ENCODE data around the gene SLC45A2. TPM values are rescaled to one million over a fixed set of nuclear protein-coding genes. Genes with fewer than 3 reads are reported as not detected.
"Not testable (repeated sequence)": the region's sequence is repeated elsewhere in the genome, so short reads cannot be mapped to it uniquely, and the experiment has no call there.

SLC45A2 gene
- total RNA-seq, 2 donors from 2014 or later = 0.82 TPM; not detected in 1

DNA sequence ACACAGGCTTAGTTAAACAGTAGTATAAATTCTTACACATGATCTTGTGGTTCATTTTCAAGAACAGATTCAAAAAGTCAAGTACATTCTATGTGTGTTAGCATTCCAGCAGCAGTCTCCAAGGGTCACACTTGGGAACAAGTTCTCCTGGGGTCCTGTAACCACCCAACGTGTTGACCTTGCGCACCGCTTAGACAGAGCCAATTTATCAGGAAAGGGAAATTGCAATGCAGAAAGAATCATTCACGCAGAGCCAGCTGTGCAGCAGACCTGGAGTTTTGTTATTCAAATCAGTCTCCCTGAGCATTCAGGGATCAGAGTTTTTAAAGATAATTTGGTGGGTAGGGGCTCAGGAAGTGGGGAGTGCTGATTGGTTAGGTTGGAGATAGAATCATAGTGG lies 56.8 kb downstream of the SLC45A2 start:
- TF ChIP-seq, protein P1, sequence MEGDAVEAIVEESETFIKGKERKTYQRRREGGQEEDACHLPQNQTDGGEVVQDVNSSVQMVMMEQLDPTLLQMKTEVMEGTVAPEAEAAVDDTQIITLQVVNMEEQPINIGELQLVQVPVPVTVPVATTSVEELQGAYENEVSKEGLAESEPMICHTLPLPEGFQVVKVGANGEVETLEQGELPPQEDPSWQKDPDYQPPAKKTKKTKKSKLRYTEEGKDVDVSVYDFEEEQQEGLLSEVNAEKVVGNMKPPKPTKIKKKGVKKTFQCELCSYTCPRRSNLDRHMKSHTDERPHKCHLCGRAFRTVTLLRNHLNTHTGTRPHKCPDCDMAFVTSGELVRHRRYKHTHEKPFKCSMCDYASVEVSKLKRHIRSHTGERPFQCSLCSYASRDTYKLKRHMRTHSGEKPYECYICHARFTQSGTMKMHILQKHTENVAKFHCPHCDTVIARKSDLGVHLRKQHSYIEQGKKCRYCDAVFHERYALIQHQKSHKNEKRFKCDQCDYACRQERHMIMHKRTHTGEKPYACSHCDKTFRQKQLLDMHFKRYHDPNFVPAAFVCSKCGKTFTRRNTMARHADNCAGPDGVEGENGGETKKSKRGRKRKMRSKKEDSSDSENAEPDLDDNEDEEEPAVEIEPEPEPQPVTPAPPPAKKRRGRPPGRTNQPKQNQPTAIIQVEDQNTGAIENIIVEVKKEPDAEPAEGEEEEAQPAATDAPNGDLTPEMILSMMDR (IDR thresholded peaks at IDR 0.05) = no peak
- H3K27me3 ChIP-seq = no peaks in the 10 kb centered on the region
- H3K9me3 ChIP-seq = no peaks in the 10 kb centered on the region
- no peaks in the 10 kb centered on the region for H3K36me3 ChIP-seq
- H3K4me1 ChIP-seq = no peaks in the 10 kb centered on the region
- H3K4me3 ChIP-seq = no peak overlapping the region
- no peak for DNase-seq (ENCODE audit: low spot score)
- H3K27ac ChIP-seq = no peak overlapping the region

DNA sequence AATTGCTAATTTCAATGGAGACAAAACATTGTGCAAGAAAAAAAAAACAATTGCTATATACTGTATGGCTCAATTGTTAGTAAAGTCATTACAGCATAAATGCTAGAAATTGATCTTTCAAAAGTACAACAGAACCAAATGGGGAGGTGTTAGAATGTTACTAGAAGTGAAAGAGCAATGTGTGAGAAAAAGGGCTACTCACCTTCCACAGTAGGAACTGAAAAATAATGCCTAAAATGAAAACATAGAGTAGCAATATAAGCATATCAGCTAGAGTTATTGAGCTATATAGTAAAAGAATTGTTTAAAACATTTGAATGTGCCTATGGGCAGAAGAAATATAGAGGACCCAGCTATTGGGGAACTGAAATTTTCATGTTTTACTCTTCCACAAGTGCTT lies 59.2 kb downstream of the SLC45A2 start:
- Histone ChIP-seq H3K27me3 (no peaks in the 10 kb centered on the region), H3K4me3 (no peak overlapping the region), H3K36me3 (no peaks in the 10 kb centered on the region), H3K27ac (no peak overlapping the region), H3K4me1 (no peaks in the 10 kb centered on the region), H3K9me3 (no peaks in the 10 kb centered on the region)
- TF ChIP-seq, protein P1 (IDR thresholded peaks at IDR 0.05) = no peak
- DNase-seq (ENCODE audit: low spot score) = no peak

DNA sequence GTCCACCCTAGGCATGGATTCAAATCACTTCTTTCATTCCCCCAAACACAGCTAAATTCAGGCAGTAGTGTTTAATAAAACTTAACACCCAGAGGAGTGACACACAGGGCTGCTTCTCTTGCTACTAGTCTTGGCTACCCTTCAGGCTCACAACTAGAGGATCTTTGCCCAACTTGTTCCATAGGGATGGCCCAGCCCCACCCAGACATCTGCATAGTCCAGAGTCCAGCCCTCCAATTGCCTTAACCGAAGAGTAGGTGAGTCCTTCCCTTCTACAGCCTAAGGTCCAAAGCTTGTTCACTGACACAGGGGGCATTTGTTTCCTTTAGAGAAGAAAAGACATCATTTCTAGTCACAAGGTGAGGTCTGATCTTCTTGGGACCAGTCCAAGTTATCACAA lies 63.5 kb downstream of the SLC45A2 start:
- H3K4me3 ChIP-seq = no peak overlapping the region
- TF ChIP-seq, protein P1 (IDR thresholded peaks at IDR 0.05) = no peak
- H3K4me1 ChIP-seq = no peaks in the 10 kb centered on the region
- H3K27me3 ChIP-seq = no peaks in the 10 kb centered on the region
- no peak for DNase-seq (ENCODE audit: low spot score)
- peaks cover 0 to 15% of the 10 kb centered on the region in 2 donors for H3K9me3 ChIP-seq
- H3K27ac ChIP-seq = no peak overlapping the region
- no peaks in the 10 kb centered on the region for H3K36me3 ChIP-seq

DNA sequence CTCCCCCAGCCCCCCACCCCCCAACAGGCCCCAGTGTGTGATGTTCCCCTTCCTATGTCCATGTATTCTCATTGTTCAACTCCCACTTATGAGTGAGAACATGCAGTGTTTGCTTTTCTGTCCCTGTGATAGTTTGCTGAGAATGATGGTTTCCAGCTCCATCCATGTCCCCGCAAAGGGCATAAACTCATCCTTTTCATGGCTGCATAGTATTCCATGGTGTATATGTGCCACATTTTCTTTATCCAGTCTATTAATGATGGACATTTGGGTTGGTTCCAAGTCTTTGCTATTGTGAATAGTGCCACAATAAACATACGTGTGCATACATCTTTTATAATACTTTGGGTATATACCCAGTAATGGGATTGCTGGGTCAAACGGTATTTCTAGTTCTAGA lies 69.6 kb downstream of the SLC45A2 start:
- not testable (repeated sequence) for H3K4me1 ChIP-seq; H3K4me3 ChIP-seq; H3K27me3 ChIP-seq; H3K36me3 ChIP-seq; H3K27ac ChIP-seq; DNase-seq (ENCODE audit: low spot score)
- peaks cover 0 to 15% of the 10 kb centered on the region in 2 donors for H3K9me3 ChIP-seq

DNA sequence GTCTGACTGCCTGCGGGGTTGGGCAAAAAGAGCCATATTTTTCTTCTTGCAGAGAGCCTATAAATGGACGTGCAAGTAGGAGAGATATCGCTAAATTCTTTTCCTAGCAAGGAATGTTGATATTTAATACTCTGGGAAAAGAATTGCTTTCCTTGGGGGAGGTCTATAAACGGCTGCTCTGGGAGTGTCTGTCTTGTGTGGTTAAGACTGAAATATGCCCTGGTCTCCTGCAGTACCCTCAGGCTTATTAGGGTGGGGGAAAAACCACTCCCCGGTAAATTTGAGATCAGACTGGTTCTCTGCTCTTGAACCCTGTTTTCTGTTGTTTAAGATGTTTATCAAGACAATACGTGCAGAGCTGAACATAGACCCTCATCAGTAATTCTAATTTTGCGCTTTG lies 78.2 kb downstream of the SLC45A2 start:
- not testable (repeated sequence) for H3K4me3 ChIP-seq; DNase-seq (ENCODE audit: low spot score); H3K27me3 ChIP-seq; H3K4me1 ChIP-seq; H3K27ac ChIP-seq; H3K36me3 ChIP-seq
- H3K9me3 ChIP-seq = peaks cover 0 to 37% of the 10 kb centered on the region in 2 donors

DNA sequence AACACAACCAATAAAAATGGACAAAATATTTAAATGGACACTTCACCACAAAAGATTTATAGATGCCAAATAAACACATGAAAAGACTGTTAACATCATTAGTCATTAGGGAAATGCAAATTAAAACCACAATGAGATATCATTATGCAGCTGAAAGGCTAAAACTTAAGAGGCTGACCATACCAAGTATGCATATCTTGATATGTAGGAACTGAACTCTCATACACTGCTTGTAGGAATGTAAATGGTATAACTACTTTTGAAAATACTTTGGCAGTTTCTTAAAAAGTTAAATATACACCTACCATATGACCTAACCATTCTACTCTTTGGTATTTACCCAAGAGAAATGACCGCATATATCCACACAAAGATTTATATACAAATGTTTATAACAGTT lies 79.1 kb downstream of the SLC45A2 start:
- no peak for DNase-seq (ENCODE audit: low spot score)
- H3K27me3 ChIP-seq = no peaks in the 10 kb centered on the region
- no peak overlapping the region for H3K27ac ChIP-seq
- H3K9me3 ChIP-seq = peaks cover 0 to 37% of the 10 kb centered on the region in 2 donors
- H3K4me1 ChIP-seq = no peaks in the 10 kb centered on the region
- no peak overlapping the region for H3K4me3 ChIP-seq
- TF ChIP-seq, protein P1 (IDR thresholded peaks at IDR 0.05) = no peak
- H3K36me3 ChIP-seq = no peaks in the 10 kb centered on the region

DNA sequence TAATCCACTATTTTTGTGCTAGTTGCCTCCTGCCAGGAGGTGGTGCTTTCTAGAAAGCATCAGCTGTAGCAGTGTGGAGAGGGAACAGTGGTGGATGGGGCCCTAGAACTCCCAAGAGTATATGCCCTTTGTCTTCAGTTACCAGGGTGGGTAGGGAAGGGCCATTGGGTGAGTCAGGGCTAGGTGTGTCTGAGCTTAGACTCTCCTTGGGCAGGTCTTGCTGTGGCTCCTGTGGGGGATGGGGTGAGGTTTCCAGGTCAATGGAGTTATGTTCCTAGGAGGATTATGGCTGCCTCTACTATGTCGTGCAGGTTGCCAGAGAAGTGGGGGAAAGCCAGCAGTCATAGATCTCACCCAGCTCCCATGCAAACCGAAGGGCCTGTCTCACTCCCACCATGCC lies 81.4 kb downstream of the SLC45A2 start:
- Histone ChIP-seq H3K27me3 (no peaks in the 10 kb centered on the region), H3K36me3 (no peaks in the 10 kb centered on the region), H3K4me3 (no peak overlapping the region), H3K9me3 (peaks cover 0 to 33% of the 10 kb centered on the region in 2 donors), H3K27ac (no peak overlapping the region), H3K4me1 (no peaks in the 10 kb centered on the region)
- DNase-seq (ENCODE audit: low spot score) = no peak
- TF ChIP-seq, protein P1 (IDR thresholded peaks at IDR 0.05) = no peak
